PC-3 (cell line): Measurements from ENCODE around the gene PLPP1. TPM values are rescaled to one million over a fixed set of nuclear protein-coding genes. Genes with fewer than 3 reads are reported as not detected.

Experiments
- ATAC-seq: fragments of 200-7000 bp; cut with Tn5 transposase; 2 replicates; pipeline ENCODE4 v1.9.1; 2020; ENCODE audit warnings: mild to moderate bottlenecking, moderate library complexity
- BruUV-seq: library from RNA; stranded (reverse); fragments of 400-500 nt; replicated peaks from 2 replicates; lab custom pipeline; 2021; lab: Mats Ljungman, UMichigan
- CTCF ChIA-PET: fragments of 300-600 bp; sonication (Branson Sonifier 250); formaldehyde crosslinking; loops from one replicate; lab custom pipeline; 2022; ENCODE audit warnings: antibody characterized with exemption; lab: Charles Lee
- POLR2A ChIA-PET: fragments of 300-600 bp; sonication (Branson Sonifier 250); formaldehyde crosslinking; loops from one replicate; lab custom pipeline; 2022; ENCODE audit warnings: antibody characterized with exemption; ENCODE audit not compliant: unreplicated experiment; lab: Charles Lee
- DNase-seq: peaks from one replicate; pipeline ENCODE4 v3.0.0-alpha.2; 2015
- H2AFZ ChIP-seq: fragments of 300-600 bp; sonication (generic); 2 replicates; pipeline ENCODE4 v1.6.0; 2016; ENCODE audit warnings: antibody characterized with exemption, low read length
- H3F3A ChIP-seq: fragments of 300-600 bp; sonication (generic); one replicate; pipeline ENCODE4 v1.6.0; 2017; ENCODE audit warnings: antibody characterized with exemption, low read length, control low read depth, mild to moderate bottlenecking; ENCODE audit not compliant: unreplicated experiment
- H3K27ac ChIP-seq: fragments of 300-600 bp; sonication (generic); 2 replicates; pipeline ENCODE4 v1.5.1; 2016; ENCODE audit warnings: mild to moderate bottlenecking, low read length
- H3K27me3 ChIP-seq: fragments of 300-600 bp; sonication (generic); 2 replicates; pipeline ENCODE4 v1.6.1; 2016; ENCODE audit warnings: low read length, mixed read lengths
- H3K36me3 ChIP-seq: fragments of 300-600 bp; sonication (generic); 2 replicates; pipeline ENCODE4 v1.6.1; 2016; ENCODE audit warnings: low read depth, mixed run types, low read length, mixed read lengths
- H3K4me1 ChIP-seq: fragments of 300-600 bp; sonication (generic); 2 replicates; pipeline ENCODE4 v1.5.1; 2016; ENCODE audit warnings: low read length; ENCODE audit not compliant: insufficient read depth
- H3K4me2 ChIP-seq: fragments of 300-600 bp; sonication (generic); 2 replicates; pipeline ENCODE4 v1.6.0; 2016; ENCODE audit warnings: low read length
- H3K4me3 ChIP-seq: fragments of 300-600 bp; sonication (generic); 2 replicates; pipeline ENCODE4 v1.5.1; 2016; ENCODE audit warnings: mild to moderate bottlenecking, low read length, mixed read lengths
- H3K79me2 ChIP-seq: fragments of 300-600 bp; sonication (generic); 2 replicates; pipeline ENCODE4 v1.6.1; 2017; ENCODE audit warnings: low read length, mixed read lengths
- H3K9ac ChIP-seq: fragments of 300-600 bp; sonication (generic); 2 replicates; pipeline ENCODE4 v1.6.0; 2016; ENCODE audit warnings: mild to moderate bottlenecking, low read length
- H3K9me2 ChIP-seq: fragments of 300-600 bp; sonication (generic); replicated peaks from 2 replicates; pipeline ENCODE4 v1.6.1; 2016; ENCODE audit warnings: mixed run types, low read length, mixed read lengths
- H3K9me3 ChIP-seq: fragments of 300-600 bp; sonication (generic); 2 replicates; pipeline ENCODE4 v1.6.1; 2016; ENCODE audit warnings: low read length, mixed read lengths
- H4K20me1 ChIP-seq: fragments of 300-600 bp; sonication (generic); 2 replicates; pipeline ENCODE4 v1.6.1; 2016; ENCODE audit warnings: low read length, mixed read lengths
- CTCF ChIP-seq: fragments of 300-600 bp; sonication (generic); conservative IDR thresholded peaks from 2 replicates; pipeline ENCODE4 v1.5.1; 2017; ENCODE audit warnings: antibody characterized with exemption, low read depth, mild to moderate bottlenecking, low read length
- EZH2 ChIP-seq: fragments of 300-600 bp; sonication (generic); IDR thresholded peaks from one replicate; pipeline ENCODE4 v1.6.1; 2017; ENCODE audit warnings: antibody characterized with exemption, mild to moderate bottlenecking, low read length; ENCODE audit not compliant: unreplicated experiment
- EZH2phosphoT487 ChIP-seq: fragments of 300-600 bp; sonication (generic); IDR thresholded peaks from 2 replicates; pipeline ENCODE4 v1.6.1; 2018; ENCODE audit warnings: mild to moderate bottlenecking, antibody characterized with exemption, low read length, borderline replicate concordance
- intact Hi-C: fragments of 100-400 bp; cut with micrococcal nuclease; formaldehyde crosslinking; loops from 2 replicates; pipeline ENCODE4 v1.9.0; 2023
- total RNA-seq: library from RNA; depleted of rRNA; stranded (reverse); fragments of >200 nt; gene quantifications from 2 replicates; pipeline ENCODE4 v1.2.3, GENCODE V29; 2014

Gene PLPP1
- total RNA-seq, 1 experiment from 2014 or later, result 16.2 TPM

GRCh38 chr5:55570026-55570425, 35.3 kb upstream of the PLPP1 start:
- no TSS peak for BruUV-seq
- H3K4me3 ChIP-seq, result no peak overlapping the region
- no peak for TF ChIP-seq EZH2phosphoT487
- TF ChIP-seq EZH2, result no peak
- TF ChIP-seq CTCF, result no peak
- CTCF ChIA-PET, result no interaction called here
- H3K9me3 ChIP-seq, result no peaks in the 10 kb centered on the region
- H3K9me2 ChIP-seq, result no peaks in the 10 kb centered on the region
- H3K27me3 ChIP-seq, result no peaks in the 10 kb centered on the region
- H3K79me2 ChIP-seq, result no peaks in the 10 kb centered on the region
- H3K9ac ChIP-seq, result no peak overlapping the region
- POLR2A ChIA-PET, result no interaction called here
- no peaks in the 10 kb centered on the region for H3F3A ChIP-seq
- H2AFZ ChIP-seq, result no peak overlapping the region
- intact Hi-C loops, result no loop called here
- ATAC-seq, result no peak
- no peaks in the 10 kb centered on the region for H3K4me1 ChIP-seq
- no peaks in the 10 kb centered on the region for H4K20me1 ChIP-seq
- no peak for DNase-seq
- H3K27ac ChIP-seq, result no peak overlapping the region
- H3K36me3 ChIP-seq, result no peaks in the 10 kb centered on the region
- no peak overlapping the region for H3K4me2 ChIP-seq

GRCh38 chr5:55569513-55569865, 34.7 kb upstream of the PLPP1 start:
- TF ChIP-seq EZH2, result no peak
- TF ChIP-seq CTCF, result no peak
- no peak for ATAC-seq
- Histone ChIP-seq H3K79me2 (no peaks in the 10 kb centered on the region), H3K9me2 (no peaks in the 10 kb centered on the region), H2AFZ (no peak overlapping the region), H3K36me3 (no peaks in the 10 kb centered on the region), H3K27ac (no peak overlapping the region), H3K4me2 (no peak overlapping the region), H3F3A (no peaks in the 10 kb centered on the region), H3K4me3 (no peak overlapping the region), H3K4me1 (no peaks in the 10 kb centered on the region), H3K9ac (no peak overlapping the region), H3K27me3 (no peaks in the 10 kb centered on the region), H3K9me3 (no peaks in the 10 kb centered on the region), H4K20me1 (no peaks in the 10 kb centered on the region)
- ChIA-PET POLR2A (no interaction called here), CTCF (no interaction called here)
- intact Hi-C loops, result no loop called here
- no peak for DNase-seq
- no TSS peak for BruUV-seq

GRCh38 chr5:55568654-55569512, 34.1 kb upstream of the PLPP1 start:
- Histone ChIP-seq H3K9me3 (no peaks in the 10 kb centered on the region), H4K20me1 (no peaks in the 10 kb centered on the region), H3K9ac (no peak overlapping the region), H3K79me2 (no peaks in the 10 kb centered on the region), H3K4me1 (no peaks in the 10 kb centered on the region), H3K4me3 (no peak overlapping the region), H3K36me3 (no peaks in the 10 kb centered on the region), H3K27ac (no peak overlapping the region), H3K27me3 (no peaks in the 10 kb centered on the region), H3F3A (no peaks in the 10 kb centered on the region), H2AFZ (no peak overlapping the region), H3K4me2 (no peak overlapping the region), H3K9me2 (no peaks in the 10 kb centered on the region)
- no TSS peak for BruUV-seq
- ChIA-PET POLR2A (no interaction called here), CTCF (no interaction called here)
- TF ChIP-seq EZH2phosphoT487 (no peak), EZH2 (no peak), CTCF (no peak)
- DNase-seq (no peak), ATAC-seq (no peak)
- intact Hi-C loops, result no loop called here
